ENCODE data around the gene RAMP1.
"Not testable (repeated sequence)": the region's sequence is repeated elsewhere in the genome, so short reads cannot be mapped to it uniquely, and the experiment has no call there.

Gene RAMP1

DNA sequence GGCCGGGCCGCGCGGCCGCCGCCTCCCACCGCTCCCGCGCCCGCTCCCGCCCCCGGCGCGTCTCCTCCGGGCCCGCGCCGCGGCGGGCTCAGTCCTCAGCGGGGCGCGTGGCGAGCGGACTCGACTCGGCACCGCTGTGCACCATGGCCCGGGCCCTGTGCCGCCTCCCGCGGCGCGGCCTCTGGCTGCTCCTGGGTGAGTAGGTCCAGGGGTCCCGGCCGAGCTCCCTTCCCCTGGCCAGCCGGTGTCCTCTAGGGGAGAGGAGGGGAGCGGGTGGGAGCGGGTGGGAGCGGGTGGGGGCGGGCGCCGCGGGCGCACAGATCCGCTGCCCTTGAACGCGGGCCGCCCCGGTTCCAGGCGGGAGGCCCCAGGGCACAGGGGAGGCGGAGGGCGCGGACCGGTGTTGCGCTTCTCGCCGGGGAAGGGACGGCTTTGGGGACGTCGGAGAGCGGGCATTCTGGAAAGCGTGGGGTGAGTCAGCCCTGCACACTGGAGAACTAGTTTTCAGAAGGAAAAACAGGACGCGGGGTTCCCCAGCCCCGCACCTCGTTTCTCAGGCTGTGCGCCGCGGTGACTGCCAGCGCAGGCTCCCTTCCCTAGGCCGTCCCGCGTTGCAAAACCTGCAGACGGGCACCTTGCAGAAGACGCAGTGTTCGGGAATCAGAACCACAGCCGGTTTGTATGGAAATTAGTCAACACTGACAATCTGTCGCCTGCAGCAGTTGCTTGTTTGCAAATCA is at the start of gene RAMP1:
Gene RAMP1, plus strand, starts transcription at position 91 of the 740 bp plus-strand sequence. Its CDS starts 53 bp downstream, at position 144.
- DNase-seq (ENCODE audit: low read depth), result no peak

- DNase-seq (ENCODE audit: low read depth), result no peak
Observed at GRCh38 chr2:237815637-237816036, 43.8 kb upstream of the RAMP1 start.

DNA sequence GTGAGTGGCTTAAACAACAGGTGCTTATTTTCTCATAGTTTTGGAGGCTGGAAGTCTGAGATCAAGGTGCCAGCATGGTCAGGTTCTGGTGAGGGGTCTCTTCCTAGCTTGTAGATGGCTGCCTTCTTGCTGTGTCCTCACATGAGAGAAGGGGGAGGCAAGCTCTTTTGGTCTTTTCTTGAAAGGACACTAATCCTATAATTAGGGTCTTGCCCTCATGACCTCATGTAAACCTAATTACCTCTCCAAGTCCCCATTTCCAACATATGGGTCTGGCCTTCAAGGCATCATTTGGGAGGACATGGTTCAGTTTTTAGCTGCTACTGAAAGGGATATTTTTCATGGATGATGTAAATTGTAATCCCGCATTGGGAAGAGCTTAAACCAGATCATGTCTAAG is 42.9 kb upstream of the RAMP1 start:
- no peak for DNase-seq (ENCODE audit: low read depth)

GRCh38 chr2:237818066-237818473 is 41.4 kb upstream of the RAMP1 start:
- DNase-seq (ENCODE audit: low read depth), result no peak

DNA sequence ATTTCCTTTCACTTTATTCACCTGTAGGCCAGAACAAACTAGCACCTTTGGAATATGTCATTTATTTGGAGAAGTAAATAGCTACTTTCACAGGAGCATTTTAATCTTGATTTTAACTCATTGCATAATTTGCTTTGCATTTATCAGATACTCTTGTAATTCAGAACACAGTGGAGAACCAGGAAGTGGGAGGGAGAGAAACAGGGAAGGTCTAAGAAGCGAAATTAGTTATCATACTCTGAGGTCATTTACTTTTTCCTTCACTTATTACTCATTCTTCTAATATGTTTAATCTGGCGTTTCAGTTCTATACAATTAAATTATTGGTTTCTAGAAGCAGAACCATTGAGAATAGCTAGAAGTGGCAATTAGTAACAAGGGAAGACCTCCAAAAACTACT is 40.2 kb upstream of the RAMP1 start:
- DNase-seq (ENCODE audit: low read depth), result no peak

- DNase-seq (ENCODE audit: low read depth), result no peak
Observed at GRCh38 chr2:237820421-237820820, 39.0 kb upstream of the RAMP1 start.

DNA sequence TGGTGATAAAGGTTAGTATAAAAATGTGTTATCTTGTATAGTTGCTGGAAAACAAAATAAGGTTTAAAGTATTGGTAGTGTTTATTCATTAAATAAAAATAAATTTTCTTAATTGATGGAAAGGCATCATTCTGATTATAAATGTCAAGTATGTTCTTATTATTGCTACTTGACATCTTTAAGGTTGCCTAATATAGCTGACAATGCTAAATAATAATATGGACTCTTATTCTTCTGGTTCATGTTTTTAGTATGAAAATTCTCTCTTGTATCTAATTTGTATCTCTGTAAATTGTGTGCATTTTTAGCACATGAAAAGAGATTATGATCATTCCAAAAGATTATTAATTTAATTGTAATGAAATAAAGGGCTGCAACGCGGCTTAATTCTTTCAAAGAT is 35.9 kb upstream of the RAMP1 start:
- DNase-seq (ENCODE audit: low read depth), result no peak

DNA sequence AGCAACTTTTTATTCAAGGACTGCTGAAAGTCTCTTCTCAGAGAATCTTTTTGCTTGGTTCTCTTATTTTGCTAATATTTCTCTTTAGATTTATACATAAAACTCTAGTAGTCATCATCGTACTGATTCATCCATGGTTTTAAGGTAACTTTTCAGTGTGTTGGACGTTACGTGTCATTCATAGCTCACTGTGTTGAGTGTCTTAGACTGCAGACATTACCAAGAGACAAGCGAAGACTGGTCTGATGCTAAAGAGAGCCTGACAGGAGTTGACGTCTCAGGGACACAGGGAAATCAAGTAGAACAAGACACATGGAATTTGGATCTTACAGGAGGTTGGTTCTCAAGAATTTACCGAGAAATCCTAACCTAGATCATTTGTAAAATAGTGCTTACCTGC is 35.3 kb upstream of the RAMP1 start:
- no peak for DNase-seq (ENCODE audit: low read depth)

- DNase-seq (ENCODE audit: low read depth), result no peak
Observed at GRCh38 chr2:237827421-237827987, 31.9 kb upstream of the RAMP1 start.

DNA sequence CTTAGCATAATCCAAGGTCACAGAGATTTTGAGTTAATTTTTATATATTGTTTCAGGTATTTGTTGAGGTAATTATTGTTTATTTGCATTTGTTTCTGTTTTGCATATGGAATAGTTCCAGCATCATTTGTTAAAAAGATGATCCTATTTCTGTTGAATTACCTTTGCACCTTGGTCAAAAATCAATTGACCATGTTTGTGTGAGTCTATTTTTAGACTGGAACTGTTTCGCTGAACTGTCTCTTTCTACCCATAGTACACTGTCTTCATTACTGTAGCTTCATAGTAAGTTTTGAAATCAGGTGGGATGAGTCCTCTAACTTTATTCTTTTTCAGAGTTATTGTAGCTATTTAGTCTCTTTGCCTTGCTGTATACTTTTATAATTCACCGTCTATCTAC is 28.9 kb upstream of the RAMP1 start:
- DNase-seq (ENCODE audit: low read depth), result no peak

GRCh38 chr2:237833546-237833945 is 25.9 kb upstream of the RAMP1 start:
- DNase-seq (ENCODE audit: low read depth), result no peak

GRCh38 chr2:237835372-237835771 is 24.1 kb upstream of the RAMP1 start:
- DNase-seq (ENCODE audit: low read depth), result no peak

DNA sequence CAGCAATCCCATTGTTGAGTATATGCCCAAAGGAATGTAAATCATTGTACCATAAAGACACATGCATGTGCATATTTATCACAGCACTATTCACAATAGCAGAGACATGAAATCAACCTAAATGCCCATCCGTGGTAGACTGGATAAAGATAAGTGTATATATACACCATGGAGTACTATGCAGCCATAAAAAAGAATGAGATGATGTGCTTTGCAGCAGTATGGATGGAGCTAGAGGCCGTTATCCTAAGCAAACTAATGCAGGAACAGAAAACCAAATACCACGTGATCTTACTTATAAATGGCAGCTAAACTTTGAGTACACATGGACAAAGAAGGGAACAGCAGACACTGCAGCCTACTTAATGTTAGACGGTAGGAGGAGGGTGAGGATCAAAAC is 18.4 kb upstream of the RAMP1 start:
- no peak for DNase-seq (ENCODE audit: low read depth)

- DNase-seq (ENCODE audit: low read depth), result not testable (repeated sequence)
Observed at GRCh38 chr2:237848940-237849339, 10.5 kb upstream of the RAMP1 start.

- no peak for DNase-seq (ENCODE audit: low read depth)
Observed at GRCh38 chr2:237854295-237854694, 5.1 kb upstream of the RAMP1 start.

- DNase-seq (ENCODE audit: low read depth), result no peak
Observed at GRCh38 chr2:237857791-237858190, 1.6 kb upstream of the RAMP1 start.

GRCh38 chr2:237858294-237859081 is 935 bp upstream of the RAMP1 start:
- peak; percentile 1 for DNase-seq (ENCODE audit: low read depth)

DNA sequence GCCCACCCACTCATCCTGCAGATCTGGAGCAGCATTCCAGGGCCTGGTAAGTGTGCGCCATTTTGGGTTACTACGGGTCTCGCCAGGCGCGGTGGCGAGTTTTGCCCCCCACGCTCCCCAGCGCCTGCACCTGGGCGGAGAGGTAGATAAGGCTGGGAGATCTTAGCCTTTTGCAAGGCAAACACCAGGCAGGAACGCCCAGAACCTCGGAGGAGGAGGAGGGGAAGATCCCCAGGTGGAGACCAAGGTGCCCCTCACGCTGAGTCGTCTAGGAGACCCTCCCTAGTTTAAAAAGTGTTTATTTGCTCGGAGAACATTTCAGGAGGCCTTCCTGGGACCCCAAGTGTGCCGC is 365 bp upstream of the RAMP1 start:
- no peak for DNase-seq (ENCODE audit: low read depth)

- DNase-seq (ENCODE audit: low read depth), result no peak
Observed at GRCh38 chr2:237860273-237860935, 981 bp downstream of the RAMP1 start.

- DNase-seq (ENCODE audit: low read depth), result no peak
Observed at GRCh38 chr2:237861875-237862527, 2.6 kb downstream of the RAMP1 start.

DNA sequence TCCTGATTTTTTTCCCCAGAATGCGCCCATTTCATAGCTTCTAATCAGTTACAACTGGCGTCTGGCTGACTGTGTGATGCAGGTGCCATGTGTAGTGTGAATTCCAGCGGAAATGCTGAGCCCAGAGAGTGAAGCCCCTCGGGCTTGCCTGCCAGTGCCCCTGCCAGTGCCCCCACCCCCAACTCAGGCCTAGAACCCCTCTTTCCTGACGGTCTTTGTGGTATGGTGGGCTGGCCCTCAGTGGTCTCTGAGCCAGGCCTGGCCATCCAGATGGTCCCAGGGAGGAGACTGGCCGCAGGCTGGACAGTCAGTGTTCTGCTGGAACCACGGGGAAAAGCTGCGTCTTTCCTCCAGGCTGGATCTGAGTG is 3.1 kb downstream of the RAMP1 start:
- no peak for DNase-seq (ENCODE audit: low read depth)

DNA sequence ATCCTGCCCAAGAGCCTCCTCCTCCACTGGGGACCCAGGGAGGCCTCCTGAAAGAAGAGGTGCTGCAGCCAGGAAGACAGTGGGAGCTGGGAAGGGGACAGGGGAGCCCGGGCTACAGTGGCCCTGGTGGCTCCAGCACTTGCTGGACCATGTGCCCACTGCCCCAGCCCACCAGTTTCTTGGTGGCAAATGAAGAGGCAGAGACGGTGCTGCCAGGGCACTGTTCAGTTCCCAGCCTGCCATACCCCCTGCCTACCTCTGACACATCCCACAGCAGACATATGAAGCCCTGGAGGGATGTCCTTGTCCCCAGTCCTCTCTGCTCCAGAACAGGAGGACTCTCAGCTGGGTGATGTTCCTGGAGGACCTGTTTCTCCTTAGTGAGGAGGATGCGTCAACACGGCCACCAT is 3.7 kb downstream of the RAMP1 start:
- no peak for DNase-seq (ENCODE audit: low read depth)
